Mammary epithelial cell (primary cell): ENCODE data around the gene GDPD5.

Experiments
- CTCF ChIP-seq, 2 donors: IDR thresholded peaks in 1 of 2; conservative IDR thresholded peaks in 1 of 2; 2 replicates each; pipeline ENCODE4 v1.5.1; 2011 to 2012; ENCODE audit warnings: inconsistent platforms in 2 of 2, low read length in 2 of 2, mild to moderate bottlenecking in 2 of 2, control low read depth in 1 of 2, low read depth in 1 of 2; ENCODE audit not compliant: insufficient read depth in 1 of 2; ENCODE audit errors: extremely low read depth in 1 of 2
- EZH2 ChIP-seq: IDR thresholded peaks from 2 replicates; pipeline ENCODE4 v1.6.1; 2012; ENCODE audit warnings: low read length, inconsistent platforms, borderline replicate concordance

- TF ChIP-seq CTCF (conservative IDR thresholded peaks at IDR 0.05 in 1 of 2, IDR thresholded peaks at IDR 0.05 in 1 of 2; ENCODE audit: extremely low read depth in 1 of 2, insufficient read depth in 1 of 2, low read depth in 1 of 2, low read length in 2 of 2) (no peak), EZH2 (no peak)
Measured at GRCh38 chr11:75468534-75469340, 57.0 kb downstream of the GDPD5 start.
